ENCODE data around the gene CUL7. TPM values are rescaled to one million over a fixed set of nuclear protein-coding genes. Genes with fewer than 3 reads are reported as not detected.

The CUL7 gene
- total RNA-seq, 4 donors from 2014 or later: 20.7 to 39.6 (median 28.6) TPM

GRCh38 chr6:43029120-43029519, 24.5 kb downstream of the CUL7 start:
- no peaks in the 10 kb centered on the region for H3K9me3 ChIP-seq
- H3K4me1 ChIP-seq: no peaks in the 10 kb centered on the region
- H3K27me3 ChIP-seq: no peaks in the 10 kb centered on the region
- WGBS, 2 donors: 92 to 95% methylated on average over 9 of the region's 9 CpGs
- no peak overlapping the region for H3K27ac ChIP-seq
- no peak for DNase-seq
- H3K4me3 ChIP-seq (replicated peaks in 1 of 3): no peak overlapping the region
- TF ChIP-seq CTCF (IDR thresholded peaks at IDR 0.05): no peak
- no peak for TF ChIP-seq POLR2A (IDR thresholded peaks at IDR 0.05)
- H3K36me3 ChIP-seq: peaks cover 62 to 66% of the 10 kb centered on the region in 2 donors
- intact Hi-C loops (cut with DNase I): no loop called here

GRCh38 chr6:43026365-43026764, 27.3 kb downstream of the CUL7 start:
- Histone ChIP-seq H3K4me1 (peaks cover 7 to 13% of the 10 kb centered on the region in 2 donors), H3K36me3 (peaks cover 51 to 63% of the 10 kb centered on the region in 2 donors), H3K4me3 (replicated peaks in 1 of 3) (no peak overlapping the region), H3K27me3 (no peaks in the 10 kb centered on the region), H3K9me3 (no peaks in the 10 kb centered on the region), H3K27ac (no peak overlapping the region)
- 94 to 95% methylated on average over 5 of the region's 5 CpGs for WGBS, 2 donors
- intact Hi-C loops (cut with DNase I): no loop called here
- TF ChIP-seq CTCF (IDR thresholded peaks at IDR 0.05): no peak
- no peak for TF ChIP-seq POLR2A (IDR thresholded peaks at IDR 0.05)
- DNase-seq: no peak

- Histone ChIP-seq H3K36me3 (peaks cover 39 to 47% of the 10 kb centered on the region in 2 donors), H3K27ac (no peak overlapping the region), H3K27me3 (no peaks in the 10 kb centered on the region), H3K4me1 (peaks cover 15 to 21% of the 10 kb centered on the region in 2 donors), H3K9me3 (no peaks in the 10 kb centered on the region), H3K4me3 (replicated peaks in 1 of 3) (no peak overlapping the region)
- intact Hi-C loops (cut with DNase I): no loop called here
- WGBS, 2 donors: 83 to 91% methylated on average over 2 of the region's 2 CpGs
- no peak for TF ChIP-seq POLR2A (IDR thresholded peaks at IDR 0.05)
- TF ChIP-seq CTCF (IDR thresholded peaks at IDR 0.05): no peak
- DNase-seq: no peak
Observed at GRCh38 chr6:43024436-43024835, 29.2 kb downstream of the CUL7 start.

GRCh38 chr6:43021270-43022047, 32.2 kb downstream of the CUL7 start, which contains the start of gene RRP36:
TSS of gene RRP36 (plus strand) at chr6:43021623. CDS start at chr6:43021655, 32 bp downstream.
- intact Hi-C loops (cut with DNase I): no loop called here
- H3K4me1 ChIP-seq: peaks cover 19 to 29% of the 10 kb centered on the region in 2 donors

More at GRCh38 chr6:43021270-43022047, 32.2 kb downstream of the CUL7 start, which contains the start of gene RRP36:
- peak within 1 kb of the TSS; percentile 71 to 91 (median 72) for H3K27ac ChIP-seq
- TF ChIP-seq POLR2A (IDR thresholded peaks at IDR 0.05) (peak in 1 of 2 donors; percentile 73), CTCF (IDR thresholded peaks at IDR 0.05) (no peak)
- peak within 1 kb of the TSS; percentile 78 to 96 (median 83) for H3K4me3 ChIP-seq (replicated peaks in 1 of 3)
- peak; percentile 75 to 78 for DNase-seq
- WGBS, 2 donors: 1 to 2% methylated on average over 10 to 15 of the region's 56 CpGs
- H3K9me3 ChIP-seq: no peaks in the 10 kb centered on the region
- peaks cover 20 to 24% of the 10 kb centered on the region in 2 donors for H3K36me3 ChIP-seq
- no peaks in the 10 kb centered on the region for H3K27me3 ChIP-seq

Measured in thyroid gland (tissue), 4 donors.